HG03095 (cell line): ENCODE measurements around the gene ARSB.
A peak's percentile ranks its signal among the peaks of the same experiment; 100 is the strongest.
"Not testable (repeated sequence)": the region's sequence is repeated elsewhere in the genome, so short reads cannot be mapped to it uniquely, and the experiment has no call there.

Source experiments
- ATAC-seq: cut with Tn5 transposase; IDR thresholded peaks from one replicate; pipeline ENCODE4 v1.9.1; 2021; ENCODE audit warnings: moderate library complexity; ENCODE audit not compliant: unreplicated experiment

The ARSB gene

DNA sequence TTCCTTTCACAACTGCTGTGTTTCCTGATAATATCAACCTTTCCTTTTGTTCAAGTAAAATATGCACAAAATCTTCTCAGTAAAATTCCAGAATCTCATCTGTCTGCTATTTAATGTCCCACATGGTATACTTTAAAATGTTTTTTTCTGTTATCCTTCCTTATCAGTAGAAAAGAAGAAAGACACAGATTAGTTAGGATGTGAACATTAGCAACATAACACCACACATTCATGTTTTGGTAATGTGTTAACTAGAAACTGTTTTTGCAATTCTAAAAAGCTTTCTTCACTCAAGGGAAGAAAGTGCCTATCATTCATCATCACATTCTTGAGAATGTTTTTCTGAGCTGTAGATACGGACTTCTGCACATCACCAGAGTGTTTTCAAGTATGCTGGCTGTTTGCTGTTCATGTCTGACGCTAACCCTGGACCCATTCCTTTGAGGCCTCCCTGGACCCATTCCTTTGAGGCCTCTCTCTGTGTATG is 10.5 kb upstream of the ARSB start:
- no peak for ATAC-seq

DNA sequence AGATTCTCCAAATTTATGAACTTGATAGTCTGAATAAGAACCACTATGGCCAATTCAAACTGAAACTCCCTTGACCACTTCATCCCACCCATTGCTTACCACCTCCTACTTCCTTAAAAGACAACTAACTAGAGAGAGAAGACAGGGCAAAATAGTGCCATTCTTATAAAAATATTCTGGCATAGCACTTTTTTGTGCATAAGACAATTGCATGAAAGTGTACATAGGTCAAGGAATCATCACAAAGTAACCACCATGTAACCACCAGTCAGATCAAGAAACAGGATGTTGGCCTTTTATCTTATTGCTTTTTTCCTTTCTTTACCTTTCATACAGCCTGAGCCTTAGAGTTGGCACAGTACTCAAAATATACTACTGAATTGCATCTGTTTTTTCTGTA is 8.1 kb upstream of the ARSB start:
- ATAC-seq, result no peak

DNA sequence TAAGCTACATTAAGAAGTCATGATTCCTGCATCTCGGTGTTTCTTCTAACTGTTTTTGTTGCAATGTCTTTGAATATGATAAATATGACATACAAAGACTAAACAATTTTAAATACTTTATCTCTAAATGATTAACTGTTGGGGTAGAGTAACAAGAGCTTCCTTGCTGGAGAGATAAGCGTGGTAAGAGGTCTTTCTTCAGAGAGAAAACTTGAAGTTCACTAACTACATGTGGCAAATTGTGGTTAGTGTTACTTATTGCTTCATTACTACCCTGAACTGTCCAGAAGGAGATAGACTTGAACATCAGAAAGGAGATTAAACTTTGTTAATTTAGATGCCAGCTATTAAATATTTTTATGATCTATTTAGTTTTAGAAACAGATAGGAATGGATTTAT is 7.0 kb upstream of the ARSB start:
- no peak for ATAC-seq

DNA sequence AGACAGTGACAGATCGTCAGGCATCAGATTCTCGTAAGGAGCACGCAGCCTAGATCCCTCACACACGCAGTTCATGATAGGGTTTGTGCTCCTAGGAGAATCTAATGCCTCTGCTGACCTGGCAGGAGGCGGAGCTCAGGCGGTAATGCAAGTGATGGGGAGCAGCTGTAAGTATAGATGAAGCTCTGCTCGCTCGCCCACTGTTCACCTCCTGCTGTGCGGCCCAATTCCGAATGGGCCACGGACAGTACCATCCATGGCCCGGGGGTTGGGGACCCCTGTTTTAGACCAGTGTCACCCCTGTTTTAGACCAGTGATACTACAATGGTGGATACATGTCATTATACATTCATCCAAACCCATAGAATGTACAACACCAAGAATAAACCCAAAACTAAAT is 4.0 kb upstream of the ARSB start:
- ATAC-seq, result no peak

DNA sequence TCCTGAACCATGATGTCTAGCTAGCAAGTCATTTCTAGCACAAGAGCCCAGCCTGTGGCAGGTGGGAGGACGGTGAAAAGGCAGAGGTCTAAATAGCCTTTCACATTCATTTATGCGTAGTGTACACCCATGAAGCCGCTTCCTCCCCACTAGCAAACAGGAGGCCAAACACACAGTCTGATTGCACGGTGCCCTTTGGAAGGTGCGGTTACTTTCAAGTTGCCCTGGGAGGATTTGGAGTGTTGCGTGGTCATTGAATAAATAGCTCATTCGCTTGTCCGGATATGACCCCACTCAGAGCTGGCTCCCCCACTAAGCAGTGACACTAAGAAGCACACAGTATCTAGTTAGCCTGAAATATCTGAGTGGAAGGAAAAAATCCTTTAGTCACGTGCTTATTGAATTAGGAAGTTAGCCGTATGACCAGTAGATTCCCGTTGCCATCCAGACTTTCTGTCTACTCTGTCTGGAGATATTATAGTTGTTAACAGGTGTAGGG is 664 bp upstream of the ARSB start:
- peak; percentile 41 for ATAC-seq

DNA sequence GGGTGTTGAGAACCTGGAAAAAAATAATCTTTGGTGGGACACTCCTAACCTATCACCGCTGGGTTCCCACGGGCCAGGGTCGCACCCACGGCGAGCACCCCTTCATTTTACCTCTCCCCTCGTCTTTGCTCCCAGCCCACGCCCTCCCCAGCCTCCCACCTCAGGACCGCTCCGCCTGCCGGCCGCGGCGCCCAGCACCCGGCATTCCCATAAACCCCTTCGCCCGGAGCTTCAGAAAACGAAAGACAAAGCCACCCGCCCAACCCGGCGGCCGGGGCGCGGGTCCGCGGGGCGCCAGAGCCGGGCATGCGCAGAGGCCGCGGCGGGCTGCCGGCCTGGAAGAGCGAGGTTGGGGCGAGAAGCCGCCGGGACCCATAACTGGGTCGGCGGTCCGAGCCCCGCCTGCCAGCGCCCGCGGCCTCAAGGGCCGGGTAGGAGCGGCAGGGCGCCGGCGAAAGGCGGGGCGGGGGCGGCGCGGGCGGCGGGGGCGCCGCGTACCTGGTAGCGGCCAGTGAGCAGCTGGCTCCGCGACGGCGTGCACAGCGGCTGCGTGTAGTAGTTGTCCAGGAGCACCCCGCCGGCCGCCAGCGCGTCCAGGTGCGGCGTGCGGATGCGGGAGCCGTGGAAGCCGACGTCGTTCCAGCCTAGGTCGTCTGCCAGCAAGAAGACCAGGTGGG is 533 bp downstream of the ARSB start:
- peak; percentile 51 for ATAC-seq

DNA sequence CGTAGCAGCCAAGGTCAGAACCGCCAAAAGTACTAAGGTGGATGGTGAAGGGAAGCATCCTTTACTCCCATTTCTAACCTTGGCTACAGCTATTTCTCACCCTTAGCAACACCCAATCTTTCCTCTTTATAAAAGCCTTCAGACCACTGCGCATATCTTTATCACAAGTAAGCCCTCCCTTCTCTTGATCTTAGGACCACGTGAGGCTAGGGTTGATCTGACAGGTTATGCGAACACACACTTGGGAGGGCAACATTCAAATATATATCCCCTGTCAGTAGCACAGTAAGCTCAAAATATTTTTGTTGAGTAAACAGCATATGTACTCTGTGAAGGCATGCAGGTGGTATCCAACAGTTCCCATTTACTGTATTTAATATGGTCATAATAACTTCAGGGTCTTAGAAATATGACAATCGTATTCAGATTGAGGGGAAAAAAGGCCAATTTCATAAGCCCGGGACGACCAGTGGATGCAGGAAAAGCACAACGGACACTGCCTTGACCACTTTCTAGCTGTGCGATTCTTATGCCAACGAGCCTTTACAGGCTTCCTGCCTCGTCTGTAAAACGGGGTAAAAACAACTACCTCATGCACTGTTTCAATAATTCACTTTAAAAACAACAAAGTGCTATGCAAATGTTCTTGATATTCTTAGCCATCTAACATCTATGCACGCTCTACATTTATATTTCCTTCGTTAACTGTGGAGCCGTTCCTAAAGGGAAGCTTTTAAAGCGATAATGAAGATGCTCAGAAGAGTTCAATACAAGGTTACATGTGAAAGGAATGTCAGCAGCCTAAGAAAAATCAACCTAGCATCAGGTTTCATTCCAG is 1.3 kb downstream of the ARSB start:
- no peak for ATAC-seq

DNA sequence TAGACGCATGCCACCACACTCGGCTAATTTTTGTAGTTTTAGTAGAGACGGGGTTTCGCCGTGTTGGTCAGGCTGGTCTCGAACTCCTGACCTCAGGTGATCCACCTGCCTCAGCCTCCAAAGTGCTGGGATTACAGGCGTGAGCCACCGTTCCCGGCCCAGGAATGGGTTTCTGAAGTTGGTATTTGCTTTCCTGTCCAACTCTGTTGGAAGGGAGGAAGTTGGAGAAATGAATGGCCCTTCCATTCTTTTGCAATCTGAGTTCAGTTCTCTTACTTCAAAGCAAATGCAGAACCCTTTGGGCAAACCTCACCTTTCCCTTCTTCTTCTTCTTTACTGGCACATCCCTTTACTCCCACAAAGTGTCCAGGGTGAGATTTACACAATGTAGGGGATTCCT is 1.9 kb downstream of the ARSB start:
- ATAC-seq, result not testable (repeated sequence)

DNA sequence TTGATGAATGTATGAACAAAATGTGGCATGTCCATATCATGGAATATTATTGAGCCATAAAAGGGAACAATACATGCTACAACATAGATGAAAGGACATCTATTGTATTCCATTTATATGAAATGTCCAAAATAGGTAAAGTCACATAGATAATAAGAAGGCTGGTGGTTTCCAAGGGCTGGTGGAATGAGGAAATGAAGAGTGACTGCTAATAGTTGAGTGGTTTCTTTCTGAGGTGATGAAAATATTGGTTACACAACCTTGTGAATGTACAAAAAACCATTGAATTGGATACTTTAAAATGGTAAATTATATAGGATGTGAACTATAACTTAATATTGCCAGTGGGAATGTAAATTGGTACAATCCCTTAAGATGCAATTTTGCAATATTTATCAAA is 5.2 kb downstream of the ARSB start:
- no peak for ATAC-seq

DNA sequence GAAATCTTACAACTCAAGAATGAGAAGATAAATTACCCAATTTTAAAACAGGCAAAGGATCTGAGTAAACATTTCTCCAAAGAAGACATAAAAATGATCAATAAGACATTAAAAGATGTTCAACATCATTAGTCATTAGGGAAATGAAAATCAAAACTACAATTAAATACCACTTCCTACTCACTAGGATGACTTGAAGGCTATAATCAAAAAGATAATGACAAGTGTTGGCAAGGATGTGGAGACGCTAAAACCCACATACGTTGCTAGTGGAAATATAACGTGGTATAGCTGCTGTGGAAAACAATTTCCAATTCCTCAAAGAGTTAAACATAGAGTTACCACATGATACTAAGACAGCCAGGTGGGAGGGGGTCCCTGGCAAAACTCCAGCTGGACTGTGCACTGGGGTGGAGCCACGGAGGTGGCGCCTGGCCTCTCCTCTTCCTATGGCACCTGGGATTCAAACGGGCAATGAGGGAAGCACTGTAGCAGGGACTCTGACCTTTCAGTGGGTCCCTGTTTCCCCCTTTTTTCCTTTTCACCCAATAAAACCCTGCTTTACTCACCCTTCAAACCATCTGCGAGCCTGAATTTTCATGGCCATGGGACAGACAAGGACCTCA is 5.9 kb downstream of the ARSB start:
- ATAC-seq, result no peak

DNA sequence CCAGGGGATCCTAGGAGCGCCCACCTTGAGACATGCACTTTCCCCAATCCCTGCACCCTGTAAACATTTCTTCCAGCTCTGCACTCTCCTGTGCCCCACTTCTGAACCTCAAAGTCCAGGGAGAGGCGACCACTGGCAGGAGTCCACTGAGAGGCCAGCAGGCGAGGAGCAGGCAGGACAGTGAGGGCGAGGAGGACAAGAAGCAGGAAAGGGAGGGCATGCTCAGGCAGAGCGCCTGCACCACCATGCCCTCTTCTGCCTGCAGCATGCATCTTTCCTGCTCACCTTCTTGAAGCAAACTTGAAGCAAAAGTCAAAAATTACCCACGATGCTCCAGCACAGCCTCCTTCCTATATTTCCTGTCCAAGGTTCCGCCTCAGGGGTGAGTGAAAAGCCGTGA is 10.1 kb downstream of the ARSB start:
- no peak for ATAC-seq

DNA sequence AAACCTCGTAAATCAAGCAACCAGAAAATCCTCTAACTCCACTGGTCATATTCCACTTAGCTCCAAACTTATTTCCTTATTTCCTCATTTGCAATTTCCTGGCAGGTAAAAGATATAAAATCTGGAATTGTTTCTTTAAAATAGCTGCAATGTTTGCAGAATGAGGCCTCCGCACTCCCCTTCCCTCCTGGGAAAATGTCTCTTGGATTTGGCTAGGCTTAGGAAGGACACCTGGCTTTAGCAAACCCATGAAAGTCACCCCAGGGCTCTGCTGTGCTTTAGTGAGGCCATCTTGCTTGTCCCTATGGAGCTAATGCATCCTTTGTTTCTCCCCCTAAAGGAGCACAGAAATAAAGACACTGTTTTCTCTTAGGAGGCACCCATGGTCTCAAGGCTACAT is 10.5 kb downstream of the ARSB start:
- no peak for ATAC-seq

DNA sequence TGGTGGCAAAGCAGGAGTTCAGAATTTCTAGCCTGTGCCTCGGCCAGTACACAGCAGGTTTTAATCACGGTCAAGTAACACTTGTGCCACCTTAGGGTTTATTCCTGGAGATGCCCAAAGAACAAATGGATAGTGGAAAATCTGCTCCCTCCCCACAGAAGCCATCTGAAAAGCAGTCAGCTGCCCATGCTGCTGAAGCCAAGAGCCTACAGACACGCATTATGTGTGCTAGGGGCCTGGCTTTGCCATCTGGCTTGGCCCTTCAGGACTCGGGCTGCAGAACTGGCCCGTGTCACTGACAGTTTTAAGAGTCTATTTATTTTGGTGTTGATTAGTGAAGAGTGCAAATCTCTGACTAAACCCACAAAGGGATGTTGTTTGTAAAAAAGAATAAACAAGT is 11.1 kb downstream of the ARSB start:
- no peak for ATAC-seq

DNA sequence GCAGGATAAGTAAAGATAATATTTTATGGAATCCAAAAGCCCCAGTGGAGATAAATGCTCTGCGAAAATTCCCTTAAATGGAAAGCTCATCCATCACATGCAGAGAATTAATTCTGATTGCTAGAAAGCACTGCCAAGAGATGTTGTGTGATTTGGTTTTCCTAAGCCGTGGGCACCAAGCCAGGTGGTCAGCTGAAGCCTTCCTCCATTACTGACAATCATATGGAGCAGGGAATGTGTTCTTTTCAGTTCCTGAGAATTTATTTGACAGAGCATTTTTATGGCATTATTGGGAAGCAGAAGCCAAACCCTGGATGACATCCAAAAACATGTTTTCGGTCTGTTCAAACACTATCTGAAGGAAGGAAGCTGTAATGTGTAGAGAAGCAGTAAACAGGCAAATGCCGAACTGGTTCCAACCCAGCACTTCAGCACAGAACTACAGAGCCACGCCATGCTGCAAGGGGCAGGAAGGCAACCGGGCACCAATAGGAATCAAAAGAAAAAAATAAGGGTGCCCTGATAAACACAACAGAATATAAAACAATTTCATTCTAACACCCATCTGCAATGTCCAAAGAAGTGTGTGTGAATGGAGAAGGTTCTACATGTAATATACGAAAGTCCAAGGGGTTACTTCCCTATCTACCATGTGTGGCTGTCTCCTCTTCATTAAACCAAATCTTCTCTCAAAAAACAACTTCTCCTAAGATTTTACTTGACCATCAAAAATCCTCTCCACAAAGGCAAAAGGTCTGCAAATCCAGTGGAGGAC is 12.3 kb downstream of the ARSB start:
- ATAC-seq, result no peak

DNA sequence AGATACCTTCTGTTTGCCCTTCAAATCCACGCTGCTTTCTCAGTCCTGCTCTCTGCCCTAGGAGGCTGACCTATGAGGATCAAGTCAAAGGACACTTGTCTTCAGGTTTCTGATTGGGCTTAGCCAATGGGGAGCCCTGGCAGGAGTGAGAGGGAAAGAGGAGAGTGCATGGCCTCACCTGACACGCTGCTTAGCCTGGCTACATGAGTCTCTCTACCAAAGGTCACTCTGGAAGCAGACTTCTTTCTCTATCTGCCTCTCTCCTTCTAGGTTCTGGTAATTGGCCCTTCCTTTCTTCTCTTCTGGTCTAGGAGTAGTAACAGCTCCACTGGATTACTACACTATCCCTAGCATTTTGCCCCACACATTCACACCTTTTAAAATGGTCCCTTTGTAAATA is 13.1 kb downstream of the ARSB start:
- ATAC-seq, result no peak

DNA sequence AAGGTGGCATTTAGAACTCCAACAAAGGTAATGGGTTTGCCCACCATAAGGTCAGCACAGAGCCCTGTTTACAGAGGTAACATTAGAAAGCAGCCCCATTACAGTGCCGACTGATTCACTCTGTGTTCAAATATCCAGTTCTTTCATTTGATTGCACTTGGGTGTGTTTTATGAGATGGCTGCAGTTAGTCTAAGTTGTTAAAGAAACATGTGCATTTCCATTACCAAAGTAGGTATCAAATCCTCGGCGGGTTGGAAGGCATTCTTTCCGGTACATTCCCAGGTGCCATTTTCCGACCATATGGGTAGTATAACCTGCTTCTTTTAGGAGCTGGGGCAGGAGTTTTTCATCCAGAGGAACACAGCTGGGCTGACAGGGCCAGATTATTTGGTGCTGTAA is 16.3 kb downstream of the ARSB start:
- ATAC-seq, result no peak

DNA sequence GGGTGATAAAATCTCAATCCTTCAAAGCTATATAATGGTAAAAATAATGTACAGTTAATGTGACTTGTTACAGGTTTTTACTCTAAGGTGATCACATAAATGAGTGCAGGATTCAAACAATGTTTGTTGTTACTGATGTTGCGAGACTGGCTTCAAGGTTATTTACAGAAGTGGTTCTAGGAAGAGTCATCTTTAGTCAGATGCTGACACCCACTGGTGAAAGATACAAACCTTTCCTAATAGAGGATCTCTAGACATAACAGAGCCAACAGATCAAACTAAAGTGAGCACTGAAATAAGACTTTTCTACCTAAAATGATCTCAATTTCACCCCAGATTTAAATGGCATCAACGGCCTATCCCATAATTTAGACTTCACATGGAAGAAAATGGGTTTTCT is 20.2 kb downstream of the ARSB start:
- no peak for ATAC-seq

DNA sequence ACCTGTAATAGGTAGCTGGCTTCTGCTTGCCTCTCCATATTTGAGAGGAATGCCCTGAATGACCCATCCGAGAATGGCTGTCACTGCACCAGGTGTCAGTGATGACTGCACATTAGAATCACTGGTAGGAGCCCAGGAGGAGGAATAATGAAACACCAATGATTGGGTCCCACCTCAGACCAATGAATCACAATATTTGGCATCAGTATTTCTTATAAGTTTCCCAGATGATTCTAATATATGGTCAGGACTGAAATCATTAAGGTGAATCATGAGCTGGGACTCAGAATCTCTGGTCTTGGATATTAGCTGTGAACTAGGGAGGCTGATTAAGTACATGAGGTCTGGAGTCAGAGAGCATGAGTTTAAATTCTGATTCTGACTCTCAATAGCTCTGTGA is 23.4 kb downstream of the ARSB start:
- no peak for ATAC-seq

DNA sequence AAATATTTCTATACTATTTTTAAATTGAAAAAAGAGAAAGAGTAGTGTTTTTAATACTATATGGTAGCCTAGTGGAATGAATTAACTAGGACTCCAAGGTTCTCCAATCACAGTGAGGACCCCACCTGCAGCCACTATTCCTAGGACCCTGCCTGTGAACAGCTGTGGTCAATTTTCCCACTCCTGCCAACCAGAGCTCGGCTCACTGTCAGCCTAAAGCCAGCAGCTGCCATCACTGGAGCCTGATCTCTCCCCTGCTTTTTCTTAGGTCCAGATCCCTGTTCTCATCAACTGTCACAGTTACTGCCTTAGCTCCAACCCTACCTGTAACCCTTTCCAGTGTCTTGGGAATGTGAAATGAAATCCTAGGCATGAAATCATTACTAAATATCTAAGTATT is 25.3 kb downstream of the ARSB start:
- ATAC-seq, result no peak

DNA sequence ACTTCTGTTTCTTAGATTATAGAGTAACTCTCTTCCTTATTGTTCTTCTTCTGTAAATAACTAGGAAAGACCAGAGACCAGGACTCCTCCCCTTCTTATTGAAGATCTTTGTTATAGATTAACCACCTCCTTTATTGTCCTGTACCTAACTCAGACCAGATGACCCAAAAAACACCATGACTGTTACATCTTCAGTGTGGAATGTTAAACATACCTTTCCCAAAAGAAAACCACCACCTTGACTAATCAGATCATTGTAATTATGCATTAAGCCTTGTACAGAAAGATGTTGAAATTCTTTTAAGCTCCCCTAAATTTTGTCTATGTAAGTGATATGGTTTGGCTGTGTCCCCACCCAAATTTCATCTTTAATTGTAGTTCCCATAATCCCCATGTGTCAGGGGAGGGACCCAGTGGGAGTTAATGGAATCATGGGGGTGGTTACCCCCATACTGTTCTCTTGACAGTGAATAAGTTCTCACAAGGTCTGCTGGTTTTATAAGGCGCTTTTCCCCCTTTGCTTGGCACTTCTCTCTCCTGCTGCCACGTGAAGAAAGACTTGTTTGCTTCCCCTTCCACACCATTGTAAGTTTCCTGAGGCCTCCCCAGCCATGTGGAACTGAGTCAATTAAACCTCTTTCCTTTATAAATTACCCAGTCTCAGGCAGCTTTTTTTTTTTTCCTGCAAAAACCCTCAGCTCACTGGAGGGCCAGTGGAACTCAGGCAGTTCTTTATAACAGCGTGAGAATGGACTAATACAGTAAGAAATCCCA is 26.3 kb downstream of the ARSB start:
- no peak for ATAC-seq
